UCSD-AML1 (cell line): Measurements from ENCODE around the gene EFCAB6.

Source experiments
- DNase-seq: peaks from one replicate; lab custom pipeline; 2025; ENCODE audit not compliant: unreplicated experiment; lab: John Stamatoyannopoulos, UW

EFCAB6 gene

GRCh38 chr22:43830931-43831560, 18.9 kb upstream of the EFCAB6 start:
- DNase-seq = no peak

DNA sequence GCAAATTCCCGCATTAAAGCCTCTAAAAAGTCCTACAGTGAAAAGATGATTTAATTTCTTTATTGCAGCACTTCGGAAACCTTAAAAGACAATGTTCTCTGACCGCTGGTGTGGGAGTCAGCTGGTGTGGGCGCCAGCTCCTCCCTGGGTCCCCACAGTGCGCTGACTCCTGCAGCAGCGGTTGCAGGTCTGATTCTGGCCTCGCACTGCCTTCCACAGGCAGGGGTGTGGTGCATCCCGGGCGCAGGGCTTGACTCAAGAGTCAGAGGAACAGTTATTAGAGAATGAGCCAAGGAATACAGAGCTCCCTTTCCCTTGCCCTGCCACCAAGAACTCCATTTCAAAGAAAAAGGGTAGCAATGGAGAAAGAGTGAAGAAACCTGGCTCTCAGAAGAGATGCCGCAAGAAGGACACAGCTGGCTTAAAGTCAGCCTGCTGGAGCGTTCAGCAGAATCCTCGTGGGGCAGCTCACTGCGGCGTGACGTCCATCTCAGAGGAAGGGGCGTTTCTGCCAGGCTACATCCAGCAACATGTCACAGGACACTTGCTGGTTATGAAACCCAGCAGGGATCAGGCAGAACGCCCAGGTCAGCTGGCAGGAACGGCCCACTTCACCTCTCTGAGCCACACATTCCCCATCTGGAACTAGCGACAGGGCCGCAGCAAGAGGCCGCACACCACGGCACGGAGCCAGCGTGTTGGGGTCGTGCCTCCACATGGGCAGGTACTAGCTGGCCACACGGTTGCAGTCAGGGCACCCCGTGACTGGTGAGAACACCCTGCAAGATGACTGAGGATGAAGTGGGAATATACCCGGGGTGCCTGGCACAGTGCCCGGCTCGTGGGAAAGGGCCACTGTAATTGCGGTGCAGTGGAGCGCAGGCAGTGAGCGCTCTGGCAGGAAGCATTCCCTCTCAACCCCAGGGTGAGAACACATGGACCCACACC, 18.1 kb upstream of the EFCAB6 start:
- no peak for DNase-seq

DNA sequence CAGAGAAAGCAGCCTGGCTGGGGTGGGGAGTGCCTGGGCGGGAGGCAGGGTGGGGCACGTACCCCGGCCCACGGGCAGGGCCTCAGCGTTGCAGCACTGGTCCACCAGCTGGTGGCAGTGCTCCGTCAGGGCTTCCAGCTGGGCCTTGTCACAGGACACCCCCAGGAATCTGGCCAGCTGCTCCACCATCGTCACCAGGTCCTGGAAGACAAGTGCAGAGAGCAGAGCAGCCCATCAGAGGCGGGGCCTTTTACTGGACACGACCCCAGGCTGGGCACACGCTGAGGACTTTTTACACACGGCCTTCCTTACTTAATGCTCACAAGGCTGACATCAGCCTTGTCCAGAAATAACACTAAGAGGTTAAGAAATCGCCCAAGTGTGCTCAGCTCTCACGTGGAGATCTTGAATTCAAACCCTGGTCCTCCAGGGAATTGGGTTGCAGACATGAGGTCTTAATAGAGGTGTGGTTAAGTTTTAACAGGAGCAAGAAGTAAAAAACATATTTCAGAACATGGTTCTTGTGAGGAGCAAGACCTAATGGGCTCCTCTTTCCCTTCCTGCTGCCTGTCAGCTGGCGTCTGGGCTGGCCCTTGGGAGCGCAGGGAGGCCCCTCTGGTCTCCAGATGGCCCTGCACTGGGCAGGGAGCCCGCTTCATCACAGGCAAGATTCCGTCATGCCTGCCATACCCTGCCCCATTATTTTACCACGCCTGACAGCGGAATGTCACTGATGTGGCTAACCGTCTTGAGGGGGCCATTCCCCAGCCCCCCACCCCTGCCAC, 17.1 kb upstream of the EFCAB6 start:
- no peak for DNase-seq

DNA sequence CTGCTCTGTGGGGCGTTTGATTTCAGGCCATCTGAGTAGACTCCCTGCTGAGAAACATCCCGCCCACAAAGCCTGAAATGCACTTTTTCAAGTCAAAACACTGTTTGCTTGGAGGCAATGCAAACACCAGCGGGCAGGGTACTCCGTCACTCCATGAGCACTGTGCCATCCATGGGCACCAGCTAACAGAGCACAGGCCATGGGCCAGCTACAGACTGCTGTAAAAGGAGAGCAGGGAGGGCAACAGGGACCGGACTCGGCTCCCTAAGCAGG, 16.6 kb upstream of the EFCAB6 start:
- no peak for DNase-seq

- DNase-seq = no peak
These were observed 16.0 kb upstream of the EFCAB6 start for GRCh38 chr22:43827926-43828724.

GRCh38 chr22:43827003-43827735, 15.1 kb upstream of the EFCAB6 start:
- no peak for DNase-seq

DNA sequence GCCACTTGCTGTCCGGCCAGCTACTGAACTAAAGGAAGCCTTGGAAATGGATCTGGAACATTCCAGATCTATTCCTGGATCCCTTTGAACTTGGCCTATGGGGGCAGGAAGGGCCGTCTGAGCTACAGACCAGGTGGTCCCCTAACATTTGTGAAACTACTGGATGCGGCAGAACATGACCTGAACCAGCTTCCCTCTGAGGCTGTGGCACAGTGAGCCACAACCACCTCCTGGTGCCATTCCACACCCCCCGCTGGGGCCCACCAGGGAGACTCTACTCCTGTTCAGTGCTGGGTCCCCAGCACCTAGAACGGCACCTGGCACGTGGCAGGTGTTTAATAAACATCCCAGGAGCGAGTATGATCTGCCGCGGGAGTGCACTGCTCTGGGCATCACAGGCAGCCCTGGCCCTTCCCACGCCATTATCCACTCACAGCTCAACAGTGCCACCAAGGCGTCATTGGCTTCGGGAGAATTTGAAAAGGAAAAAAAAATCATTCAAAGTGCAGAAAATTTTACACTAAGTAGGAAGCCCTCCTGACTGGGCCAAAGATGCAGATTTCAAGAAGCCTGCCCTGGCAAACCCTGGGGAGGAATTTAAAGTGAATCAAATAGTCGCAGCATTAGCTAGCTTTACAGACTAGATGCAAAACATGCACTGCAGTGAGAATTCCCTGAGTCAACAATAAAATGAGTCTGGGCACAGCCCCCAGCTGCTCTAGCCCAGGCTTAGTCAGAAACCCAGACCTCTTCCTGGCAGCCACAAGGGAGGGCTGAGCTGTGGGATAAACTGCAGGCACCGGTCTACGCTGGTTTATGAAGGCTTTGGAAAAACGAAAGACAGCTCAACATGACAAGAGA, 14.3 kb upstream of the EFCAB6 start:
- DNase-seq = no peak

- DNase-seq = no peak
These were observed 13.5 kb upstream of the EFCAB6 start for GRCh38 chr22:43825651-43826050.

DNA sequence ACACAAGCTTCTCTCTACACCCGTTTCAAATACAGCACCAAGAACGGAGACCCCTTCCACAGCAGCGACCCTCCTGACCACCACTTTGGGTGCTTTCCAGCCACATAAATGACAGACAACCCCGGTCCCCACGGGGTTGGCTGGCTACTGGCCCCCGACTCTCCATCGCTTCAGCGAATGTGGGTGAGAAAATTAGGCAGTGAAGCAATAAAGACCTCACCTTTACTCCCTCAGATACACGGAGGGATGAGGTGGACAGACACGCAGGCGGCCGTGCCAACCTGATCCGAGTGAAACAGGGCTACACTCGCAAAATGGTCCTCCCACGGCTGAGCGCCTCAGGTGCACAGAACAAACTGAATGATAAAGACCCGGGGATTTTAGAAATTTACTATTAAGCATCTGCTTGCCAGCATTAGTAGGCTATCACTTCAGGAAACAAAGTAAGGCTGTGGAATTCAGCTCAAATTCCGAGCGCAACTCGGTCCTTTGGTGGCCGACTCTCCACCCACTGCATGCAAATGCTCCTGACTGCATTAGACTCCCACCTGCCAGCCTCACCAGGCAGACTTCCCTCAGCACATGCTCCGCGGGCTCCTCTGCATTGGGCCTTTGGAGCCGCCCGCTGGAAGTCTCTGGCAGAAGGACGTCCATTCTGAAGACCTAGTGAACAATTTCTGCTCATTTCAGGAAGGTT, 12.8 kb upstream of the EFCAB6 start:
- no peak for DNase-seq

DNA sequence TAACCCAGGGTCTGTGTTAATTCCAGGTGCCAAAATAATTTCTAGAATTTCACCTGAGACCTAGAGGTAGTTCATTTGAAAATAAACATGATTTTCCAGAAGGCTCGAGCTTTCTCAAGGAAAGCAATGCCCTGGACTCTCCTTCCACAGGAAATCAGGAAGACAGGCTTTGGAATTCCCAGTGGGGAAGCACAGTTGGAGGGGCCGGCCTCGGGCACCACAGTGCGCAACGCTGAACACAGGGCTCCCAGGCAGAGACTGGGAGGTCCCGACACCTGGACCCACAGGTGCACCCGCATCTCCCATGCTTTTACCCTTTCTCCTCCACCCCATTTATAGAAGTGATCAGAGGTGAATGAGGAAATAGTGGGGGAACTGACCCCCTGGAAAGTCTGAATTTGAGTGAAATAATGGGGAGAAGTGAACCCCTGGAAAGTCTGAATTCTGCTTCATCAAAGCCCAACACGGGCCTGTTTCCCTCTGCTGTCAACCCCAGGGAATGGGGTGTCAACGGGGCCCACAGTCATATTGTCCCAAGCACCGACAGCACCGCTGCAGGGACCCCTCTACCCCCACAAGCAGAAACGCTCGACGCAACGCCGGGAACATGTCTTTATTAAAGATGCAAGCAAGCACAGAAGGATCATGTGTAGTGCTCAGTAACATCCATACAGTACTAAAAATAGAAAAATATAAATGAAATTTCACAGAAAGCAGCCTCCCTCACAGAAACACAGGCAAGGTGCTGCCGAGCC, 12.0 kb upstream of the EFCAB6 start:
- no peak for DNase-seq

GRCh38 chr22:43823353-43823908, 11.3 kb upstream of the EFCAB6 start:
- no peak for DNase-seq

GRCh38 chr22:43821606-43822425, 9.7 kb upstream of the EFCAB6 start:
- DNase-seq = no peak

DNA sequence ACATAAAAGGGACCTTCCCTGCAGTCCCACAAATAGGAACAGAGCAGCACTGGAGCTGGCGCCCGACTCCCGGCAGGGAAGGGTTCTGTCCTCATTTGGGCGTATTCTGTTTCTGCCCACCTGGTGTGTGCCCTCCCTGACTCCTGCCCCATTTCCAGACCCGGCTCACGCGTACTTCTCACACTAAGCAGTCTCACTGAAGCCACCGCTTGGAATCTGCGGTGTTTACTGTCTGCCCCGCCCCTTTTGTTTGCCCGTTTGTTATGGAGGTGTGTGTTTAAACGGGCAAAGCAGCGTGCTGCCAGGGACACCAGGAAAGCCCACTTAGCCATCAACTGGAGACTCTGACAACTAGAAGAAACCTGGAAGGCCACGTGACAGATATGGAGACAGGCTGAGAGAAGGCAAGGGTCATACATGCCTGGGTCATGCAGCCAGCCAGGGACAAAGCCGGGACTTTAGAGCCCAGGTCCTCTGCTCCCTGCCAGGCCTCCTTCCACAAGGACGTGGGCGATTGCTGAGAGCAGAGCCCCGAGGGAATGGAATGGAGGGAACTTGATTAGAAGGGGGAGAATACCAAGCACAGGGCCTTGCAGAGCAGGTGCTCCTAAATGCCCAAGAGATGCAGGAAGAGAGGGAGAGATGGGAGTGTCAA, 8.7 kb upstream of the EFCAB6 start:
- no peak for DNase-seq

DNA sequence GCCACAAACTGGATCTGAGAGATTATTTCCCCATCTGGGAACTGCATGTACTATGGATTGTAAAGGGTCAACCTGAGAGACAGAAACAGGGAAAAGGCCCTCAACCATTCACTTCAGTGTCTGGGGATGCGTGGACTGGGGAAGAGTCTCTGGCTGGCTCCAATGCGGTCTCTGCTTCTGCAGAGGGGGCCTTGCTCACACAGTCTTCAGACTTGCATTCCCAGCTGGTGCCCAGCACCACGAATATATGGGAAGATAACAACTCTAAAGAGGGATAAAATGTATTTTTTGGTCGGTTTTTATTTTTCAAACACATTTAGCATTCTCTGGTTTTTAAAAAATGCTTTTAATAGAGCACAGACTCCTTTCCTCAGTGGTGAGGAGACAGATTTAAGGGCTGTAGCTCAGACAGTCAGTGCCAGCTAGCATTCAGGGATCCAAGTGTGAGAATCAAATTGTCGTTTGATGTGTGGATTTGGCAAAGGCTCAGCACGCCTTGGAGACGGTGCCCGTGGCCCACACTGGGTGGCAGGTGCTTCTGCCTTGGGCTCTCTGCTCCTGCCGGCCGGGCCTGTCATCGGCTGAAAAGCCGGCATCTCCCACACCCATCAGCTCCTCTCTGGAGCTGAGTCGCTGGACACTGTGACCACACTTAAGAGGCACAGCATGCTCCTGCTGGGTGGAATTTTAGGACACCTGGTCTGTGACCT, 8.0 kb upstream of the EFCAB6 start:
- DNase-seq = no peak

GRCh38 chr22:43819421-43819921, 7.4 kb upstream of the EFCAB6 start:
- DNase-seq = no peak

GRCh38 chr22:43818981-43819380, 6.9 kb upstream of the EFCAB6 start:
- DNase-seq = no peak
